ENCODE measurements around the gene SATB1.

Gene SATB1

DNA sequence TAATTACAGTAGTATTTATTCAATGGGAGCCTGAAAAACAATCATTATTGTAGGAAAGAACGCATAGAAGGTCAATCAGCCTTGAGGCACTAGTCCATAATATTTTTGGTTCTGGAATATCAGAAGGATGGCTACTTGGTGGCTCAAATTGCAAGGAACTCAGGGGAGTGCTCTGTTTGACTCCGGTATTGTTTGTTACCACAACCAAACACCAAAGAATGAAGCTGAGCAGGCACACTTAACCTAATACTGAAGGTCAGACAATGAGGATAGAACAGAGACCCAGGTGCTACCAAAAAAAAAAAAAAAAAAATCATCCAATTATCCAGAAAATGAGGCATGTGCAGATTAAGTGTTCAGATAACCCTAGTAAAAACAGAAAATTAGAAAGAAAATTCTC lies 11.1 kb upstream of the SATB1 start:
- TF ChIP-seq, protein P1, sequence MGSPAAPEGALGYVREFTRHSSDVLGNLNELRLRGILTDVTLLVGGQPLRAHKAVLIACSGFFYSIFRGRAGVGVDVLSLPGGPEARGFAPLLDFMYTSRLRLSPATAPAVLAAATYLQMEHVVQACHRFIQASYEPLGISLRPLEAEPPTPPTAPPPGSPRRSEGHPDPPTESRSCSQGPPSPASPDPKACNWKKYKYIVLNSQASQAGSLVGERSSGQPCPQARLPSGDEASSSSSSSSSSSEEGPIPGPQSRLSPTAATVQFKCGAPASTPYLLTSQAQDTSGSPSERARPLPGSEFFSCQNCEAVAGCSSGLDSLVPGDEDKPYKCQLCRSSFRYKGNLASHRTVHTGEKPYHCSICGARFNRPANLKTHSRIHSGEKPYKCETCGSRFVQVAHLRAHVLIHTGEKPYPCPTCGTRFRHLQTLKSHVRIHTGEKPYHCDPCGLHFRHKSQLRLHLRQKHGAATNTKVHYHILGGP (tag by site-specific recombination; IDR thresholded peaks at IDR 0.05), result no peak
- TF ChIP-seq TRIM28 (IDR thresholded peaks at IDR 0.05; ENCODE audit: borderline replicate concordance, low read length), result no peak
- TF ChIP-seq, protein P2, sequence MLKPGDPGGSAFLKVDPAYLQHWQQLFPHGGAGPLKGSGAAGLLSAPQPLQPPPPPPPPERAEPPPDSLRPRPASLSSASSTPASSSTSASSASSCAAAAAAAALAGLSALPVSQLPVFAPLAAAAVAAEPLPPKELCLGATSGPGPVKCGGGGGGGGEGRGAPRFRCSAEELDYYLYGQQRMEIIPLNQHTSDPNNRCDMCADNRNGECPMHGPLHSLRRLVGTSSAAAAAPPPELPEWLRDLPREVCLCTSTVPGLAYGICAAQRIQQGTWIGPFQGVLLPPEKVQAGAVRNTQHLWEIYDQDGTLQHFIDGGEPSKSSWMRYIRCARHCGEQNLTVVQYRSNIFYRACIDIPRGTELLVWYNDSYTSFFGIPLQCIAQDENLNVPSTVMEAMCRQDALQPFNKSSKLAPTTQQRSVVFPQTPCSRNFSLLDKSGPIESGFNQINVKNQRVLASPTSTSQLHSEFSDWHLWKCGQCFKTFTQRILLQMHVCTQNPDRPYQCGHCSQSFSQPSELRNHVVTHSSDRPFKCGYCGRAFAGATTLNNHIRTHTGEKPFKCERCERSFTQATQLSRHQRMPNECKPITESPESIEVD (tag by site-specific recombination; IDR thresholded peaks at IDR 0.05), result peak; percentile 24; the same call in 1 of the 2 replicates
- no peak for TF ChIP-seq ZNF48 (tag by site-specific recombination; IDR thresholded peaks at IDR 0.05)
- TF ChIP-seq ZSCAN16 (tag by site-specific recombination; IDR thresholded peaks at IDR 0.05), result peak; percentile 88; the same call in 1 of the 2 replicates
- no peak for TF ChIP-seq KLF10 (tag by site-specific recombination; IDR thresholded peaks at IDR 0.05)
- peak; percentile 65 for TF ChIP-seq ZNF600 (tag by site-specific recombination; IDR thresholded peaks at IDR 0.05)
- peaks cover 12% of the 10 kb centered on the region for H3K4me1 ChIP-seq (ENCODE audit: control insufficient read depth, insufficient read depth, low read length)
- POLR2A ChIA-PET, result no interaction called here
- H3K4me3 ChIP-seq (ENCODE audit: low read depth, low read length), result no peak overlapping the region
- H3K9me3 ChIP-seq (ENCODE audit: control insufficient read depth, insufficient read depth, low read depth, low read length), result no peaks in the 10 kb centered on the region
- H3K27ac ChIP-seq (ENCODE audit: extremely low read depth, low read depth, low read length), result no peak overlapping the region
- CTCF ChIA-PET, result interaction anchor here (0.6 kb wide), 1 partner anchor 24 kb away, joined by 3 read pairs; no protein-coding TSS in a partner anchor
- no peaks in the 10 kb centered on the region for H3K36me3 ChIP-seq (ENCODE audit: control insufficient read depth in 2 of 2, insufficient read depth in 1 of 2, low read length in 2 of 2)

DNA sequence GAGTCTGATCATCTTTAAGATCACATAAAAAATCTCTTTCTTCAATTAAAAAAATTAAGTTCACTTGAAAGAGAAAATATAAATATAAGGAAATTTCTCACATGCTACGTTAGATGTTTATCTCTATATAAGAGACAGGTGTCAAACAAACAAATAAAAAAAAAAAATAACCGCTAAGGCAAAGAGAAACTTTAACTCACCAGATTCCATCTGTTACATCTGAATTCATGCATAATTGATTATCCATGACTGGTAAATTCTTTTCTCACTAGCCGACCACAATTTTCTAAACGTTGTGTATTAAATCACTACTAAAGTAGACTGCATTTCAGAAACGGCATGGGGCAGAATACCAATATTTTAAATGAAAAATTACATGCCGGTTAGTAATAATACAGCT lies 9.6 kb upstream of the SATB1 start:
- Histone ChIP-seq H3K36me3 (ENCODE audit: control insufficient read depth in 2 of 2, insufficient read depth in 1 of 2, low read length in 2 of 2) (no peaks in the 10 kb centered on the region), H3K9me3 (ENCODE audit: control insufficient read depth, insufficient read depth, low read depth, low read length) (no peaks in the 10 kb centered on the region), H3K4me1 (ENCODE audit: control insufficient read depth, insufficient read depth, low read length) (peaks cover 18% of the 10 kb centered on the region), H3K4me3 (ENCODE audit: low read depth, low read length) (no peak overlapping the region), H3K27ac (ENCODE audit: extremely low read depth, low read depth, low read length) (no peak overlapping the region)
- CTCF ChIA-PET, result interaction anchor here (0.6 kb wide), 1 partner anchor 25 kb away, joined by 3 read pairs; no protein-coding TSS in a partner anchor
- POLR2A ChIA-PET, result no interaction called here
- no peak for TF ChIP-seq ZNF843 (tag by site-specific recombination; IDR thresholded peaks at IDR 0.05)
- TF ChIP-seq, protein P2 (tag by site-specific recombination; IDR thresholded peaks at IDR 0.05), result peak; percentile 17; the same call in 1 of the 2 replicates
- TF ChIP-seq ZBTB17 (tag by site-specific recombination; IDR thresholded peaks at IDR 0.05), result peak; percentile 60

DNA sequence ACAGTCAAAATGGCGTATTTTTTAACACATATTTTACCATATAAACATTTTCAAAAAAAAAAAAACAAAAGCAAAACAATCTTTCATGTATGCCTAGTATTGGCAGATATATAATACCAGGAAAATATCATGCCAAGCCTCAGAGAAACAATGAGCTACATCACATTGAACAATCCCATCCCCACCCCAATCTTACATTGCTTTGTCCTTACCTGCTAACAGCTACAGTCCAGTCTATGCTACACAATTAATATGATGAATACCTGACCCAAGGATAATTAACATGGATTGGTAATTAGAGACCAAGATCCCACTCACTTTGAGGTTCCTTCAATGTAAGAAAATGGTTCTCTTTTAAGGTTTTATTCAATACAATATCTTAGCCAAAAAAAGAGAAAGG lies 7.6 kb upstream of the SATB1 start:
- no peak overlapping the region for H3K4me3 ChIP-seq (ENCODE audit: low read depth, low read length)
- H3K36me3 ChIP-seq (ENCODE audit: control insufficient read depth in 2 of 2, insufficient read depth in 1 of 2, low read length in 2 of 2), result no peaks in the 10 kb centered on the region
- H3K9me3 ChIP-seq (ENCODE audit: control insufficient read depth, insufficient read depth, low read depth, low read length), result no peaks in the 10 kb centered on the region
- ChIA-PET CTCF (interaction anchor here (0.6 kb wide), 1 partner anchor 1139 kb away, joined by 4 read pairs; no protein-coding TSS in a partner anchor), POLR2A (no interaction called here)
- no peak overlapping the region for H3K27ac ChIP-seq (ENCODE audit: extremely low read depth, low read depth, low read length)
- H3K4me1 ChIP-seq (ENCODE audit: control insufficient read depth, insufficient read depth, low read length), result peaks cover 14% of the 10 kb centered on the region
- TF ChIP-seq ZNF174 (tag by site-specific recombination; IDR thresholded peaks at IDR 0.05), result no peak
- peak; percentile 72 for TF ChIP-seq ZNF133 (tag by site-specific recombination; IDR thresholded peaks at IDR 0.05)

DNA sequence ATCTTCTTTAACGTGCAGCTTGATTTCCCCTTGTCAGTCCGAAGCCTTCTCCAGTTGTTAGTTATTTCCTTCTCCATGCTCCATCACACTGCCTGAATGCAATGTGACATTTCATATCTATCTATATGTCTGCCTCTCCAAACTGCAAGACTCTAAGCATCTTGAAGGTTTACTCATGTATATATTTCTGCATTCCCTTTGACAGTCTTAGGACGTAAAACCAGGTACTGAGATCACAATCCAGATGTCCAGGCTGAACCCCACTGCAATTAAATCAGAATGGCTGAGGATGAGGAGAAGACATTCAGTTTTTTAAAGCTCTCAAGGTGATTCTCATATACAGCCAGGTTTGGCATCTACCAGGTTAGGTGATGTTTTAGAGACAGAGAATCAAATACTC lies 6.1 kb upstream of the SATB1 start:
- ChIA-PET CTCF (no interaction called here), POLR2A (no interaction called here)
- Histone ChIP-seq H3K9me3 (ENCODE audit: control insufficient read depth, insufficient read depth, low read depth, low read length) (no peaks in the 10 kb centered on the region), H3K27ac (ENCODE audit: extremely low read depth, low read depth, low read length) (no peak overlapping the region), H3K36me3 (ENCODE audit: control insufficient read depth in 2 of 2, insufficient read depth in 1 of 2, low read length in 2 of 2) (no peaks in the 10 kb centered on the region), H3K4me3 (ENCODE audit: low read depth, low read length) (no peak overlapping the region), H3K4me1 (ENCODE audit: control insufficient read depth, insufficient read depth, low read length) (peaks cover 16% of the 10 kb centered on the region)
- TF ChIP-seq ZNF350 (tag by site-specific recombination; IDR thresholded peaks at IDR 0.05), result no peak
- no peak for TF ChIP-seq ZNF23 (tag by site-specific recombination; IDR thresholded peaks at IDR 0.05; ENCODE audit: borderline replicate concordance)
- no peak for TF ChIP-seq TCF7L2 (IDR thresholded peaks at IDR 0.05; ENCODE audit: borderline replicate concordance, low read depth, low read length)
- no peak for TF ChIP-seq ZNF776 (tag by site-specific recombination; IDR thresholded peaks at IDR 0.05; ENCODE audit: borderline replicate concordance)
- no peak for TF ChIP-seq ZNF621 (tag by site-specific recombination; IDR thresholded peaks at IDR 0.05)
- TF ChIP-seq, protein P3, sequence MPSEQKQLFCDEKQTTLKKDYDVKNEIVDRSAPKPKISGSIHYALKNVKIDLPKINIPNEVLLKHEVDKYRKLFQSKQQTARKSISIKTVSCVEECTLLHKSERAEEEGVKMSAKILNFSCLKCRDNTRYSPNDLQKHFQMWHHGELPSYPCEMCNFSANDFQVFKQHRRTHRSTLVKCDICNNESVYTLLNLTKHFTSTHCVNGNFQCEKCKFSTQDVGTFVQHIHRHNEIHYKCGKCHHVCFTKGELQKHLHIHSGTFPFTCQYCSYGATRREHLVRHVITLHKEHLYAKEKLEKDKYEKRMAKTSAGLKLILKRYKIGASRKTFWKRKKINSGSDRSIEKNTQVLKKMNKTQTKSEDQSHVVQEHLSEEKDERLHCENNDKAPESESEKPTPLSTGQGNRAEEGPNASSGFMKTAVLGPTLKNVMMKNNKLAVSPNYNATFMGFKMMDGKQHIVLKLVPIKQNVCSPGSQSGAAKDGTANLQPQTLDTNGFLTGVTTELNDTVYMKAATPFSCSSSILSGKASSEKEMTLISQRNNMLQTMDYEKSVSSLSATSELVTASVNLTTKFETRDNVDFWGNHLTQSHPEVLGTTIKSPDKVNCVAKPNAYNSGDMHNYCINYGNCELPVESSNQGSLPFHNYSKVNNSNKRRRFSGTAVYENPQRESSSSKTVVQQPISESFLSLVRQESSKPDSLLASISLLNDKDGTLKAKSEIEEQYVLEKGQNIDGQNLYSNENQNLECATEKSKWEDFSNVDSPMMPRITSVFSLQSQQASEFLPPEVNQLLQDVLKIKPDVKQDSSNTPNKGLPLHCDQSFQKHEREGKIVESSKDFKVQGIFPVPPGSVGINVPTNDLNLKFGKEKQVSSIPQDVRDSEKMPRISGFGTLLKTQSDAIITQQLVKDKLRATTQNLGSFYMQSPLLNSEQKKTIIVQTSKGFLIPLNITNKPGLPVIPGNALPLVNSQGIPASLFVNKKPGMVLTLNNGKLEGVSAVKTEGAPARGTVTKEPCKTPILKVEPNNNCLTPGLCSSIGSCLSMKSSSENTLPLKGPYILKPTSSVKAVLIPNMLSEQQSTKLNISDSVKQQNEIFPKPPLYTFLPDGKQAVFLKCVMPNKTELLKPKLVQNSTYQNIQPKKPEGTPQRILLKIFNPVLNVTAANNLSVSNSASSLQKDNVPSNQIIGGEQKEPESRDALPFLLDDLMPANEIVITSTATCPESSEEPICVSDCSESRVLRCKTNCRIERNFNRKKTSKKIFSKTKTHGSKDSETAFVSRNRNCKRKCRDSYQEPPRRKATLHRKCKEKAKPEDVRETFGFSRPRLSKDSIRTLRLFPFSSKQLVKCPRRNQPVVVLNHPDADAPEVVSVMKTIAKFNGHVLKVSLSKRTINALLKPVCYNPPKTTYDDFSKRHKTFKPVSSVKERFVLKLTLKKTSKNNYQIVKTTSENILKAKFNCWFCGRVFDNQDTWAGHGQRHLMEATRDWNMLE (tag by site-specific recombination; conservative IDR thresholded peaks at IDR 0.05; ENCODE audit: low read depth), result no peak
- no peak for TF ChIP-seq ZNF174 (tag by site-specific recombination; IDR thresholded peaks at IDR 0.05)
- TF ChIP-seq GFI1B (tag by site-specific recombination; IDR thresholded peaks at IDR 0.05), result no peak
- no peak for TF ChIP-seq ZNF302 (tag by site-specific recombination; IDR thresholded peaks at IDR 0.05; ENCODE audit: low read depth)
